ENCODE data around the gene PBOV1. TPM values are rescaled to one million over a fixed set of nuclear protein-coding genes. Genes with fewer than 3 reads are reported as not detected.
A peak's percentile ranks its signal among the peaks of the same experiment; 100 is the strongest.

The PBOV1 gene
- total and polyA plus RNA-seq, 11 donors: not detected

- ATAC-seq: no peak
These were observed 37.2 kb upstream of the PBOV1 start for GRCh38 chr6:138255443-138255842.

GRCh38 chr6:138253731-138254130 lies 35.4 kb upstream of the PBOV1 start:
- Histone ChIP-seq H3K4me3 (no peak overlapping the region), H3K4me1 (peaks cover 0 to 4% (median 0%) of the 10 kb centered on the region in 12 donors)
- TF ChIP-seq, protein P1, sequence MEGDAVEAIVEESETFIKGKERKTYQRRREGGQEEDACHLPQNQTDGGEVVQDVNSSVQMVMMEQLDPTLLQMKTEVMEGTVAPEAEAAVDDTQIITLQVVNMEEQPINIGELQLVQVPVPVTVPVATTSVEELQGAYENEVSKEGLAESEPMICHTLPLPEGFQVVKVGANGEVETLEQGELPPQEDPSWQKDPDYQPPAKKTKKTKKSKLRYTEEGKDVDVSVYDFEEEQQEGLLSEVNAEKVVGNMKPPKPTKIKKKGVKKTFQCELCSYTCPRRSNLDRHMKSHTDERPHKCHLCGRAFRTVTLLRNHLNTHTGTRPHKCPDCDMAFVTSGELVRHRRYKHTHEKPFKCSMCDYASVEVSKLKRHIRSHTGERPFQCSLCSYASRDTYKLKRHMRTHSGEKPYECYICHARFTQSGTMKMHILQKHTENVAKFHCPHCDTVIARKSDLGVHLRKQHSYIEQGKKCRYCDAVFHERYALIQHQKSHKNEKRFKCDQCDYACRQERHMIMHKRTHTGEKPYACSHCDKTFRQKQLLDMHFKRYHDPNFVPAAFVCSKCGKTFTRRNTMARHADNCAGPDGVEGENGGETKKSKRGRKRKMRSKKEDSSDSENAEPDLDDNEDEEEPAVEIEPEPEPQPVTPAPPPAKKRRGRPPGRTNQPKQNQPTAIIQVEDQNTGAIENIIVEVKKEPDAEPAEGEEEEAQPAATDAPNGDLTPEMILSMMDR (IDR thresholded peaks at IDR 0.05): no peak
- no peak for TF ChIP-seq POLR2A (IDR thresholded peaks at IDR 0.05)

More at GRCh38 chr6:138255443-138255842, 37.2 kb upstream of the PBOV1 start:
- peaks cover 0 to 2% (median 0%) of the 10 kb centered on the region in 12 donors for H3K4me1 ChIP-seq
- TF ChIP-seq, protein P1 (IDR thresholded peaks at IDR 0.05): no peak
- no peak for TF ChIP-seq POLR2A (IDR thresholded peaks at IDR 0.05)
- no peak overlapping the region for H3K27ac ChIP-seq
- intact Hi-C loops (cut with DNase I): no loop called here
- H3K36me3 ChIP-seq: no peaks in the 10 kb centered on the region
- no peaks in the 10 kb centered on the region for H3K27me3 ChIP-seq
- DNase-seq: no peak
- 90 to 93% (median 90%) methylated on average over 18 to 20 of the region's 20 CpGs for WGBS, 4 donors
- no peak overlapping the region for H3K4me3 ChIP-seq
- H3K9me3 ChIP-seq: no peaks in the 10 kb centered on the region

DNA sequence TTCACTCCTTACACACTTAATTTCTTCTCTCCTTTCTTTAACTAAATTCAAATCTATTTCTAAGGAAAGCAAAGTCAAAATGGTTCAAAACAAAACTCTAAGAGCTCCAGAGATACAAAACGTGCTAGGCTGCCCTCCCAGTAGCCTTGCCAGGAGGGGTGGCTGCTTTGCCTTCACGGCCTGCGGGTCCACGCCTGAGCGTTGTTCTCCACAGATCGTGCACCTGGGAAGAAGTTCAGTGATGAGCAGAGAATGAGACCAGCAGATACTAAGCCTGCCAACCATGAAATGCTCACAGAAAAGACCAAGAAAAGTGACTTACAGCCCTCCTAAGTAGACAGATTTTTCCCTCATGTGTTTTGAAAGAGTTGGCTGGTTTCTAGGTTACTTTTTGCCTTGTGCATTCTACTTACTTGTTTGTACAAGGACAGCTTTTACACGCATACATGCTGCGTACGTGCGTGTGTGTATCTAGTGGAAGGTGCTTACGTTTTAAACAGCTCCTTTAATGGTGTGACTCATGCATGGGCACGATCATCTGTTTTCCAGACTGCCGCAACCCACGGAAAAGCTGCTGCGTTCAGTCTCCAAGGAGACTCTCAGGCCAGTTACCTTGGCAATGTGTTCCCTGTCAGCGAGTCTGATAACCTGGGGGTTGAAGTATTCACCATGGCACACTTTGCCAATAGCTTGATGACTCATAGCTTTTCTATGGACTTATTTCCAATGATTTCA lies 32.4 kb upstream of the PBOV1 start:
- WGBS, 4 donors: 65 to 77% (median 74%) methylated on average over 16 of the region's 16 CpGs
- DNase-seq (peak in 4 of 5 donors; percentile 13 to 43 (median 30)), ATAC-seq (peak in 3 of 4 donors; percentile 73 to 83 (median 79))
- H3K27ac ChIP-seq: peak overlapping the region in 2 of 12 donors; percentile 19 to 48
- TF ChIP-seq, protein P1 (IDR thresholded peaks at IDR 0.05): no peak
- no peak for TF ChIP-seq POLR2A (IDR thresholded peaks at IDR 0.05)
- no peaks in the 10 kb centered on the region for H3K36me3 ChIP-seq
- no peaks in the 10 kb centered on the region for H3K9me3 ChIP-seq
- peak overlapping the region in 3 of 12 donors; percentile 9 to 11 (median 10) for H3K4me3 ChIP-seq
- intact Hi-C loops (cut with DNase I): no loop called here
- H3K4me1 ChIP-seq: peaks cover 0 to 4% (median 0%) of the 10 kb centered on the region in 12 donors
- no peaks in the 10 kb centered on the region for H3K27me3 ChIP-seq

More at GRCh38 chr6:138253731-138254130, 35.4 kb upstream of the PBOV1 start:
- Histone ChIP-seq H3K9me3 (no peaks in the 10 kb centered on the region), H3K36me3 (no peaks in the 10 kb centered on the region), H3K27me3 (no peaks in the 10 kb centered on the region), H3K27ac (no peak overlapping the region)
- ATAC-seq: no peak
- WGBS, 4 donors: 92 to 96% (median 95%) methylated on average over 11 of the region's 11 CpGs
- no peak for DNase-seq
- intact Hi-C loops (cut with DNase I): no loop called here

GRCh38 chr6:138250053-138250452 lies 31.8 kb upstream of the PBOV1 start:
- Histone ChIP-seq H3K4me1 (peaks cover 0 to 4% (median 0%) of the 10 kb centered on the region in 12 donors), H3K9me3 (no peaks in the 10 kb centered on the region), H3K27me3 (no peaks in the 10 kb centered on the region), H3K27ac (no peak overlapping the region), H3K36me3 (no peaks in the 10 kb centered on the region), H3K4me3 (no peak overlapping the region)
- TF ChIP-seq POLR2A (IDR thresholded peaks at IDR 0.05): no peak
- TF ChIP-seq, protein P1 (IDR thresholded peaks at IDR 0.05): no peak
- intact Hi-C loops (cut with DNase I): no loop called here
- 93 to 95% (median 94%) methylated on average over 4 of the region's 4 CpGs for WGBS, 4 donors
- no peak for DNase-seq
- no peak for ATAC-seq

All from heart left ventricle (tissue), 16 donors.